GM23338 (cell line): ENCODE results near the gene ZNF735. TPM values are rescaled to one million over a fixed set of nuclear protein-coding genes. Genes with fewer than 3 reads are reported as not detected.

Experiments
- ATAC-seq: fragments of 200-7000 bp; cut with Tn5 transposase; 3 replicates; pipeline ENCODE4 v1.9.1; 2020
- DNase-seq: peaks from one replicate; pipeline ENCODE4 v3.0.0-alpha.2; 2015; ENCODE audit warnings: low spot score
- H2AFZ ChIP-seq: fragments of 200-600 bp; sonication (generic); 2 replicates; pipeline ENCODE4 v1.8.0; 2016; ENCODE audit warnings: antibody characterized with exemption, mild to moderate bottlenecking, moderate library complexity
- H3F3A ChIP-seq: fragments of 200-600 bp; sonication (generic); replicated peaks from 2 replicates; pipeline ENCODE4 v1.8.0; 2017; ENCODE audit warnings: antibody characterized with exemption, mixed run types, low read depth
- H3K27ac ChIP-seq: fragments of 200-600 bp; sonication (generic); 2 replicates; pipeline ENCODE4 v1.6.1; 2016; ENCODE audit warnings: low read depth
- H3K27me3 ChIP-seq: fragments of 200-600 bp; sonication (generic); 2 replicates; pipeline ENCODE4 v1.8.0; 2016; ENCODE audit warnings: mild to moderate bottlenecking, mixed run types, moderate library complexity; ENCODE audit not compliant: insufficient read depth
- H3K36me3 ChIP-seq: fragments of 200-600 bp; sonication (generic); 2 replicates; pipeline ENCODE4 v1.8.0; 2016; ENCODE audit warnings: mild to moderate bottlenecking; ENCODE audit not compliant: insufficient read depth
- H3K4me1 ChIP-seq: fragments of 200-600 bp; sonication (generic); 2 replicates; pipeline ENCODE4 v1.8.0; 2016; ENCODE audit warnings: mild to moderate bottlenecking, moderate library complexity; ENCODE audit not compliant: insufficient read depth
- H3K4me2 ChIP-seq: fragments of 200-600 bp; sonication (generic); 2 replicates; pipeline ENCODE4 v1.7.1; 2017; ENCODE audit warnings: mixed run types
- H3K4me3 ChIP-seq: fragments of 200-600 bp; sonication (generic); 2 replicates; pipeline ENCODE4 v1.6.1; 2016; ENCODE audit warnings: mixed run types
- H3K79me2 ChIP-seq: fragments of 200-600 bp; sonication (generic); replicated peaks from 2 replicates; pipeline ENCODE4 v1.8.0; 2017; ENCODE audit warnings: mild to moderate bottlenecking; ENCODE audit not compliant: insufficient read depth
- H3K9me2 ChIP-seq: fragments of 200-600 bp; sonication (generic); 2 replicates; pipeline ENCODE4 v1.8.0; 2017; ENCODE audit not compliant: insufficient read depth
- H4K20me1 ChIP-seq: fragments of 200-600 bp; sonication (generic); replicated peaks from 2 replicates; pipeline ENCODE4 v1.8.0; 2017; ENCODE audit warnings: mild to moderate bottlenecking; ENCODE audit not compliant: insufficient read depth
- H3K27ac Mint-ChIP-seq: 2 replicates; pipeline ENCODE4 v1.8.0; 2020; ENCODE audit warnings: inconsistent platforms, mild to moderate bottlenecking, moderate library complexity, mixed read lengths
- H3K27me3 Mint-ChIP-seq: 3 replicates; pipeline ENCODE4 v1.8.0; 2022; ENCODE audit warnings: low read depth, mild to moderate bottlenecking, moderate library complexity, mixed read lengths, inconsistent platforms; ENCODE audit not compliant: insufficient read depth, poor library complexity
- H3K36me3 Mint-ChIP-seq: 3 replicates; pipeline ENCODE4 v1.8.0; 2021; ENCODE audit warnings: low read depth, mild to moderate bottlenecking, inconsistent platforms, moderate library complexity, mixed read lengths
- H3K4me1 Mint-ChIP-seq: 3 replicates; pipeline ENCODE4 v1.8.0; 2020; ENCODE audit warnings: mild to moderate bottlenecking, inconsistent platforms, mixed read lengths
- H3K4me3 Mint-ChIP-seq: 3 replicates; pipeline ENCODE4 v1.8.0; 2021; ENCODE audit warnings: moderate library complexity, mild to moderate bottlenecking, inconsistent platforms, mixed read lengths
- H3K9me3 Mint-ChIP-seq: 3 replicates; pipeline ENCODE4 v1.8.0; 2020; ENCODE audit warnings: moderate library complexity, mild to moderate bottlenecking, inconsistent platforms, mixed read lengths
- CREB1 ChIP-seq: fragments of 250-450 bp; sonication (Bioruptor Pico); IDR thresholded peaks from 2 replicates; pipeline ENCODE4 v1.5.0; 2020; ENCODE audit warnings: low read depth, mild to moderate bottlenecking, moderate library complexity
- EZH2 ChIP-seq: fragments of 200-600 bp; sonication (generic); IDR thresholded peaks from one replicate; pipeline ENCODE4 v1.8.0; 2017; ENCODE audit warnings: antibody characterized with exemption, mild to moderate bottlenecking, low read depth; ENCODE audit not compliant: unreplicated experiment
- EZH2phosphoT487 ChIP-seq: fragments of 200-600 bp; sonication (generic); IDR thresholded peaks from one replicate; pipeline ENCODE4 v1.8.1; 2018; ENCODE audit warnings: antibody characterized with exemption; ENCODE audit not compliant: unreplicated experiment
- JUNB ChIP-seq: IDR thresholded peaks from one replicate; pipeline ENCODE4 v1.6.1; 2016; ENCODE audit warnings: antibody characterized with exemption; ENCODE audit not compliant: unreplicated experiment
- NANOG ChIP-seq: IDR thresholded peaks from 2 replicates; pipeline ENCODE4 v1.6.1; 2016; ENCODE audit warnings: antibody characterized with exemption, borderline replicate concordance
- POLR2AphosphoS5 ChIP-seq: IDR thresholded peaks from 2 replicates; pipeline ENCODE4 v1.6.1; 2016; ENCODE audit warnings: antibody characterized with exemption, low read depth
- STAT1 ChIP-seq: IDR thresholded peaks from one replicate; pipeline ENCODE4 v1.6.1; 2016; ENCODE audit warnings: antibody characterized with exemption; ENCODE audit not compliant: unreplicated experiment
- ZNF114 ChIP-seq: fragments of 250-450 bp; sonication (Bioruptor Pico); IDR thresholded peaks from 2 replicates; pipeline ENCODE4 v1.5.0; 2020; ENCODE audit warnings: mild to moderate bottlenecking, moderate library complexity
- ZNF331 ChIP-seq: fragments of 250-450 bp; sonication (Bioruptor Pico); IDR thresholded peaks from 2 replicates; pipeline ENCODE4 v1.5.0; 2020; ENCODE audit warnings: low read depth, mild to moderate bottlenecking, moderate library complexity
- polyA plus RNA-seq: library from polyadenylated mRNA; unstranded; fragments of >200 nt; fragmentation: Nextera tagmentation; extraction: Ambion mirVana; gene quantifications from 2 replicates; pipeline ENCODE4 v1.2.1, GENCODE V29; 2016
- total RNA-seq: library from RNA; depleted of rRNA; stranded (reverse); fragments of >200 nt; shearing (Covaris generic); gene quantifications from 2 replicates; pipeline ENCODE4 v1.2.3, GENCODE V29; 2014
- TF ChIP-seq, protein P1 (sequence below): fragments of 250-450 bp; sonication (Bioruptor Pico); IDR thresholded peaks from 2 replicates; pipeline ENCODE4 v1.5.0; 2020; ENCODE audit warnings: mild to moderate bottlenecking, moderate library complexity
- TF ChIP-seq, protein P2 (sequence below): IDR thresholded peaks from 2 replicates; pipeline ENCODE4 v1.6.1; 2016; ENCODE audit warnings: antibody characterized with exemption
- TF ChIP-seq, protein P3 (sequence below), 2 experiments: fragments of 200-600 bp in 1 of 2; sonication (generic) in 1 of 2; conservative IDR thresholded peaks; 2 replicates each; pipeline versions ENCODE4 v1.5.1 to v1.6.1; 2016 to 2017; ENCODE audit warnings: antibody characterized with exemption in 2 of 2, low read depth in 2 of 2, mild to moderate bottlenecking in 2 of 2, moderate library complexity in 1 of 2
- TF ChIP-seq, protein P4 (sequence below): IDR thresholded peaks from one replicate; pipeline ENCODE4 v1.6.1; 2018; ENCODE audit warnings: antibody characterized with exemption; ENCODE audit not compliant: unreplicated experiment

Gene ZNF735
- total and polyA plus RNA-seq, 2 experiments from 2014 or later: not detected

DNA sequence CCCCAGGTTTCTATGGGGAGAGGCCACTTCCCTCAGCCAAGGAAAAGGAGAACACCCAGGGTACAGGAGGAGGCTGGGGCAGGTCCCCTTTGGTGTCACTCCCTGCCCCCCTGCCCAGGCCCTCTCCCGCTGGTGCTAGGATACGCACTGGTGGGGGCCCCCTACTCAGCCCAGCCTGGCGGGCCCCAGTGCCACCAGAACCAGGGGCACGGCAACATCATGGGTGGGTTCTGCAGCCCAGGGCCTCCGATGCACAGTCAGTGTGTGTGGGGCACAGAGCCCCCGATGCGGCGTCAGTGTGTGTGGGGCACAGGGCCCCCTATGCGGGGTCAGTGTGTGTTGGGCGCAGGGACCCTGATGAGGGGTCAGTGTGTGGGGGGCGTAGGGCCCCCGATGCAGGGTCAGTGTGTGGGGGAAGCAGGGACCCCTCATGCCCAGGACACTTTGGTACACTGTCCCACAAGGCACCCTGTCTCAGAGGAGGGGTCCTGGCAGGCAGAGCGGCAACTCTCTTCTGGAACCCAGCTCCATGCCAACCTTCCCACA lies 23.1 kb upstream of the ZNF735 start:
- H3K4me1 Mint-ChIP-seq: no peaks in the 10 kb centered on the region
- Histone ChIP-seq H3K9me2 (no peaks in the 10 kb centered on the region), H3F3A (no peaks in the 10 kb centered on the region), H3K4me3 (no peak overlapping the region), H3K36me3 (peaks cover 7% of the 10 kb centered on the region; the same call in 1 of the 2 replicates), H3K79me2 (no peaks in the 10 kb centered on the region), H3K4me1 (no peaks in the 10 kb centered on the region), H2AFZ (no peak overlapping the region), H4K20me1 (no peaks in the 10 kb centered on the region), H3K27ac (no peak overlapping the region), H3K27me3 (no peaks in the 10 kb centered on the region), H3K4me2 (no peak overlapping the region)
- H3K27me3 Mint-ChIP-seq: no peaks in the 10 kb centered on the region
- no peak for DNase-seq
- no peak for ATAC-seq
- peaks cover 24% of the 10 kb centered on the region; the same call in 2 of the 3 replicates for H3K36me3 Mint-ChIP-seq
- no peak overlapping the region for H3K27ac Mint-ChIP-seq
- TF ChIP-seq, protein P1, sequence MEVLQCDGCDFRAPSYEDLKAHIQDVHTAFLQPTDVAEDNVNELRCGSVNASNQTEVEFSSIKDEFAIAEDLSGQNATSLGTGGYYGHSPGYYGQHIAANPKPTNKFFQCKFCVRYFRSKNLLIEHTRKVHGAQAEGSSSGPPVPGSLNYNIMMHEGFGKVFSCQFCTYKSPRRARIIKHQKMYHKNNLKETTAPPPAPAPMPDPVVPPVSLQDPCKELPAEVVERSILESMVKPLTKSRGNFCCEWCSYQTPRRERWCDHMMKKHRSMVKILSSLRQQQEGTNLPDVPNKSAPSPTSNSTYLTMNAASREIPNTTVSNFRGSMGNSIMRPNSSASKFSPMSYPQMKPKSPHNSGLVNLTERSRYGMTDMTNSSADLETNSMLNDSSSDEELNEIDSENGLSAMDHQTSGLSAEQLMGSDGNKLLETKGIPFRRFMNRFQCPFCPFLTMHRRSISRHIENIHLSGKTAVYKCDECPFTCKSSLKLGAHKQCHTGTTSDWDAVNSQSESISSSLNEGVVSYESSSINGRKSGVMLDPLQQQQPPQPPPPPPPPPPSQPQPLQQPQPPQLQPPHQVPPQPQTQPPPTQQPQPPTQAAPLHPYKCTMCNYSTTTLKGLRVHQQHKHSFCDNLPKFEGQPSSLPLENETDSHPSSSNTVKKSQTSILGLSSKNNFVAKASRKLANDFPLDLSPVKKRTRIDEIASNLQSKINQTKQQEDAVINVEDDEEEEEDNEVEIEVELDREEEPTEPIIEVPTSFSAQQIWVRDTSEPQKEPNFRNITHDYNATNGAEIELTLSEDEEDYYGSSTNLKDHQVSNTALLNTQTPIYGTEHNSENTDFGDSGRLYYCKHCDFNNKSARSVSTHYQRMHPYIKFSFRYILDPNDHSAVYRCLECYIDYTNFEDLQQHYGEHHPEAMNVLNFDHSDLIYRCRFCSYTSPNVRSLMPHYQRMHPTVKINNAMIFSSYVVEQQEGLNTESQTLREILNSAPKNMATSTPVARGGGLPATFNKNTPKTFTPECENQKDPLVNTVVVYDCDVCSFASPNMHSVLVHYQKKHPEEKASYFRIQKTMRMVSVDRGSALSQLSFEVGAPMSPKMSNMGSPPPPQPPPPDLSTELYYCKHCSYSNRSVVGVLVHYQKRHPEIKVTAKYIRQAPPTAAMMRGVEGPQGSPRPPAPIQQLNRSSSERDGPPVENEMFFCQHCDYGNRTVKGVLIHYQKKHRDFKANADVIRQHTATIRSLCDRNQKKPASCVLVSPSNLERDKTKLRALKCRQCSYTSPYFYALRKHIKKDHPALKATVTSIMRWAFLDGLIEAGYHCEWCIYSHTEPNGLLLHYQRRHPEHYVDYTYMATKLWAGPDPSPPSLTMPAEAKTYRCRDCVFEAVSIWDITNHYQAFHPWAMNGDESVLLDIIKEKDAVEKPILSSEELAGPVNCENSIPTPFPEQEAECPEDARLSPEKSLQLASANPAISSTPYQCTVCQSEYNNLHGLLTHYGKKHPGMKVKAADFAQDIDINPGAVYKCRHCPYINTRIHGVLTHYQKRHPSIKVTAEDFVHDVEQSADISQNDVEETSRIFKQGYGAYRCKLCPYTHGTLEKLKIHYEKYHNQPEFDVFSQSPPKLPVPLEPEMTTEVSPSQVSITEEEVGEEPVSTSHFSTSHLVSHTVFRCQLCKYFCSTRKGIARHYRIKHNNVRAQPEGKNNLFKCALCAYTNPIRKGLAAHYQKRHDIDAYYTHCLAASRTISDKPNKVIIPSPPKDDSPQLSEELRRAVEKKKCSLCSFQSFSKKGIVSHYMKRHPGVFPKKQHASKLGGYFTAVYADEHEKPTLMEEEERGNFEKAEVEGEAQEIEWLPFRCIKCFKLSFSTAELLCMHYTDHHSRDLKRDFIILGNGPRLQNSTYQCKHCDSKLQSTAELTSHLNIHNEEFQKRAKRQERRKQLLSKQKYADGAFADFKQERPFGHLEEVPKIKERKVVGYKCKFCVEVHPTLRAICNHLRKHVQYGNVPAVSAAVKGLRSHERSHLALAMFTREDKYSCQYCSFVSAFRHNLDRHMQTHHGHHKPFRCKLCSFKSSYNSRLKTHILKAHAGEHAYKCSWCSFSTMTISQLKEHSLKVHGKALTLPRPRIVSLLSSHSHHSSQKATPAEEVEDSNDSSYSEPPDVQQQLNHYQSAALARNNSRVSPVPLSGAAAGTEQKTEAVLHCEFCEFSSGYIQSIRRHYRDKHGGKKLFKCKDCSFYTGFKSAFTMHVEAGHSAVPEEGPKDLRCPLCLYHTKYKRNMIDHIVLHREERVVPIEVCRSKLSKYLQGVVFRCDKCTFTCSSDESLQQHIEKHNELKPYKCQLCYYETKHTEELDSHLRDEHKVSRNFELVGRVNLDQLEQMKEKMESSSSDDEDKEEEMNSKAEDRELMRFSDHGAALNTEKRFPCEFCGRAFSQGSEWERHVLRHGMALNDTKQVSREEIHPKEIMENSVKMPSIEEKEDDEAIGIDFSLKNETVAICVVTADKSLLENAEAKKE (CRISPR knock-in tag): no peak
- TF ChIP-seq JUNB (no peak), ZNF331 (CRISPR knock-in tag) (no peak), CREB1 (CRISPR knock-in tag) (no peak), EZH2phosphoT487 (no peak), STAT1 (no peak), NANOG (no peak), EZH2 (no peak), POLR2AphosphoS5 (no peak), ZNF114 (no peak)
- TF ChIP-seq, protein P2, sequence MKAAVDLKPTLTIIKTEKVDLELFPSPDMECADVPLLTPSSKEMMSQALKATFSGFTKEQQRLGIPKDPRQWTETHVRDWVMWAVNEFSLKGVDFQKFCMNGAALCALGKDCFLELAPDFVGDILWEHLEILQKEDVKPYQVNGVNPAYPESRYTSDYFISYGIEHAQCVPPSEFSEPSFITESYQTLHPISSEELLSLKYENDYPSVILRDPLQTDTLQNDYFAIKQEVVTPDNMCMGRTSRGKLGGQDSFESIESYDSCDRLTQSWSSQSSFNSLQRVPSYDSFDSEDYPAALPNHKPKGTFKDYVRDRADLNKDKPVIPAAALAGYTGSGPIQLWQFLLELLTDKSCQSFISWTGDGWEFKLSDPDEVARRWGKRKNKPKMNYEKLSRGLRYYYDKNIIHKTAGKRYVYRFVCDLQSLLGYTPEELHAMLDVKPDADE: no peak
- TF ChIP-seq, protein P3, sequence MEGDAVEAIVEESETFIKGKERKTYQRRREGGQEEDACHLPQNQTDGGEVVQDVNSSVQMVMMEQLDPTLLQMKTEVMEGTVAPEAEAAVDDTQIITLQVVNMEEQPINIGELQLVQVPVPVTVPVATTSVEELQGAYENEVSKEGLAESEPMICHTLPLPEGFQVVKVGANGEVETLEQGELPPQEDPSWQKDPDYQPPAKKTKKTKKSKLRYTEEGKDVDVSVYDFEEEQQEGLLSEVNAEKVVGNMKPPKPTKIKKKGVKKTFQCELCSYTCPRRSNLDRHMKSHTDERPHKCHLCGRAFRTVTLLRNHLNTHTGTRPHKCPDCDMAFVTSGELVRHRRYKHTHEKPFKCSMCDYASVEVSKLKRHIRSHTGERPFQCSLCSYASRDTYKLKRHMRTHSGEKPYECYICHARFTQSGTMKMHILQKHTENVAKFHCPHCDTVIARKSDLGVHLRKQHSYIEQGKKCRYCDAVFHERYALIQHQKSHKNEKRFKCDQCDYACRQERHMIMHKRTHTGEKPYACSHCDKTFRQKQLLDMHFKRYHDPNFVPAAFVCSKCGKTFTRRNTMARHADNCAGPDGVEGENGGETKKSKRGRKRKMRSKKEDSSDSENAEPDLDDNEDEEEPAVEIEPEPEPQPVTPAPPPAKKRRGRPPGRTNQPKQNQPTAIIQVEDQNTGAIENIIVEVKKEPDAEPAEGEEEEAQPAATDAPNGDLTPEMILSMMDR (conservative IDR thresholded peaks at IDR 0.05; ENCODE audit: low read depth in 2 of 2): no peak
- TF ChIP-seq, protein P4, sequence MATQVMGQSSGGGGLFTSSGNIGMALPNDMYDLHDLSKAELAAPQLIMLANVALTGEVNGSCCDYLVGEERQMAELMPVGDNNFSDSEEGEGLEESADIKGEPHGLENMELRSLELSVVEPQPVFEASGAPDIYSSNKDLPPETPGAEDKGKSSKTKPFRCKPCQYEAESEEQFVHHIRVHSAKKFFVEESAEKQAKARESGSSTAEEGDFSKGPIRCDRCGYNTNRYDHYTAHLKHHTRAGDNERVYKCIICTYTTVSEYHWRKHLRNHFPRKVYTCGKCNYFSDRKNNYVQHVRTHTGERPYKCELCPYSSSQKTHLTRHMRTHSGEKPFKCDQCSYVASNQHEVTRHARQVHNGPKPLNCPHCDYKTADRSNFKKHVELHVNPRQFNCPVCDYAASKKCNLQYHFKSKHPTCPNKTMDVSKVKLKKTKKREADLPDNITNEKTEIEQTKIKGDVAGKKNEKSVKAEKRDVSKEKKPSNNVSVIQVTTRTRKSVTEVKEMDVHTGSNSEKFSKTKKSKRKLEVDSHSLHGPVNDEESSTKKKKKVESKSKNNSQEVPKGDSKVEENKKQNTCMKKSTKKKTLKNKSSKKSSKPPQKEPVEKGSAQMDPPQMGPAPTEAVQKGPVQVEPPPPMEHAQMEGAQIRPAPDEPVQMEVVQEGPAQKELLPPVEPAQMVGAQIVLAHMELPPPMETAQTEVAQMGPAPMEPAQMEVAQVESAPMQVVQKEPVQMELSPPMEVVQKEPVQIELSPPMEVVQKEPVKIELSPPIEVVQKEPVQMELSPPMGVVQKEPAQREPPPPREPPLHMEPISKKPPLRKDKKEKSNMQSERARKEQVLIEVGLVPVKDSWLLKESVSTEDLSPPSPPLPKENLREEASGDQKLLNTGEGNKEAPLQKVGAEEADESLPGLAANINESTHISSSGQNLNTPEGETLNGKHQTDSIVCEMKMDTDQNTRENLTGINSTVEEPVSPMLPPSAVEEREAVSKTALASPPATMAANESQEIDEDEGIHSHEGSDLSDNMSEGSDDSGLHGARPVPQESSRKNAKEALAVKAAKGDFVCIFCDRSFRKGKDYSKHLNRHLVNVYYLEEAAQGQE: no peak
- no peak overlapping the region for H3K4me3 Mint-ChIP-seq
- peaks cover 80% of the 10 kb centered on the region for H3K9me3 Mint-ChIP-seq
